ENCODE data around the gene IMMP2L.
A peak's percentile ranks its signal among the peaks of the same experiment; 100 is the strongest.
"Not testable (repeated sequence)": the region's sequence is repeated elsewhere in the genome, so short reads cannot be mapped to it uniquely, and the experiment has no call there.

IMMP2L gene

GRCh38 chr7:111091593-111092358 lies 470.5 kb downstream of the IMMP2L start:
- DNase-seq, result no peak

- peak; percentile 61 for DNase-seq
These were observed 471.4 kb downstream of the IMMP2L start, which contains the start of gene LRRN3 for GRCh38 chr7:111090846-111091245. Gene LRRN3 (plus strand): TSS chr7:111091127. CDS start chr7:111122773, 31,646 bp downstream.

- DNase-seq, result peak; percentile 47
These were observed 472.4 kb downstream of the IMMP2L start for GRCh38 chr7:111089822-111090426.

GRCh38 chr7:111088328-111088727 lies 474.0 kb downstream of the IMMP2L start:
- DNase-seq, result no peak

GRCh38 chr7:111086532-111086931 lies 475.8 kb downstream of the IMMP2L start:
- DNase-seq, result no peak

GRCh38 chr7:111085356-111085755 lies 476.9 kb downstream of the IMMP2L start:
- no peak for DNase-seq

GRCh38 chr7:111083413-111083812 lies 478.9 kb downstream of the IMMP2L start:
- peak; percentile 71 for DNase-seq

- peak; percentile 44 for DNase-seq
These were observed 479.9 kb downstream of the IMMP2L start for GRCh38 chr7:111082351-111082750.

GRCh38 chr7:111081546-111082267 lies 480.6 kb downstream of the IMMP2L start:
- no peak for DNase-seq

- DNase-seq, result no peak
These were observed 481.7 kb downstream of the IMMP2L start for GRCh38 chr7:111080495-111081105.

GRCh38 chr7:111077001-111077400 lies 485.3 kb downstream of the IMMP2L start:
- no peak for DNase-seq

GRCh38 chr7:111076205-111076604 lies 486.1 kb downstream of the IMMP2L start:
- DNase-seq, result peak; percentile 63

GRCh38 chr7:111075498-111075897 lies 486.8 kb downstream of the IMMP2L start:
- no peak for DNase-seq

GRCh38 chr7:111074748-111075146 lies 487.5 kb downstream of the IMMP2L start:
- DNase-seq, result no peak

GRCh38 chr7:111074071-111074747 lies 488.1 kb downstream of the IMMP2L start:
- no peak for DNase-seq

- not testable (repeated sequence) for DNase-seq
These were observed 489.6 kb downstream of the IMMP2L start for GRCh38 chr7:111072658-111073057.

GRCh38 chr7:111071556-111071955 lies 490.7 kb downstream of the IMMP2L start:
- DNase-seq, result no peak

GRCh38 chr7:111068618-111069017 lies 493.7 kb downstream of the IMMP2L start:
- DNase-seq, result no peak

GRCh38 chr7:111067682-111068081 lies 494.6 kb downstream of the IMMP2L start:
- DNase-seq, result no peak

GRCh38 chr7:111067251-111067650 lies 495.0 kb downstream of the IMMP2L start:
- no peak for DNase-seq

- no peak for DNase-seq
These were observed 499.1 kb downstream of the IMMP2L start for GRCh38 chr7:111063166-111063565.

GRCh38 chr7:111059833-111060232 lies 502.5 kb downstream of the IMMP2L start:
- DNase-seq, result no peak

- no peak for DNase-seq
These were observed 505.2 kb downstream of the IMMP2L start for GRCh38 chr7:111057066-111057465.

All from EL (cell line).